Colonic mucosa (tissue), 4 donors: ENCODE results near the gene DMRT2. TPM values are rescaled to one million over a fixed set of nuclear protein-coding genes. Genes with fewer than 3 reads are reported as not detected.

ENCODE experiments used
- DNase-seq: peaks from one replicate; pipeline ENCODE4 v3.0.0-alpha.2; 2020
- H3K27ac ChIP-seq: fragments of 200-600 bp; one replicate; pipeline ENCODE4 v1.8.0; 2021
- H3K27me3 ChIP-seq: fragments of 200-600 bp; one replicate; pipeline ENCODE4 v1.8.0; 2021
- H3K36me3 ChIP-seq: fragments of 200-600 bp; one replicate; pipeline ENCODE4 v1.8.0; 2021
- H3K4me1 ChIP-seq: fragments of 200-600 bp; one replicate; pipeline ENCODE4 v1.8.0; 2021; ENCODE audit warnings: mild to moderate bottlenecking
- H3K4me3 ChIP-seq: fragments of 200-600 bp; one replicate; pipeline ENCODE4 v1.8.0; 2021
- H3K9ac ChIP-seq, 2 donors: one replicate each; pipeline ENCODE4 v1.7.0; 2013; ENCODE audit warnings: control low read depth in 2 of 2, low read depth in 2 of 2, low read length in 2 of 2
- H3K9me3 ChIP-seq: fragments of 200-600 bp; one replicate; pipeline ENCODE4 v1.8.0; 2021
- intact Hi-C: fragments of 100-400 bp; cut with DNase I; formaldehyde crosslinking; loops from one replicate; pipeline ENCODE4 v1.14.1; 2022
- total RNA-seq, 2 donors: library from RNA; stranded (reverse); fragmentation: NEBNext Ultra II Directional in 1 of 2; extraction: Animal tissue kit (Norgen Biotek cat#: 25700) in 1 of 2; gene quantifications; one replicate each; pipeline ENCODE4 v1.2.1, GENCODE V29; 2021
- TF ChIP-seq, protein P1 (sequence below): fragments of 200-600 bp; IDR thresholded peaks from one replicate; pipeline ENCODE4 v1.8.0; 2022; ENCODE audit warnings: antibody characterized with exemption, mild to moderate bottlenecking
- donor health status: healthy.
- donor health status: DM: no; HTN: no; CAD: no.
- donor health status: DM: no; HTN: no; CAD: no.

DMRT2 gene
- total RNA-seq, 2 donors from 2014 or later: 8.7 to 15.9 TPM

- H3K36me3 ChIP-seq: no peaks in the 10 kb centered on the region
- TF ChIP-seq, protein P1, sequence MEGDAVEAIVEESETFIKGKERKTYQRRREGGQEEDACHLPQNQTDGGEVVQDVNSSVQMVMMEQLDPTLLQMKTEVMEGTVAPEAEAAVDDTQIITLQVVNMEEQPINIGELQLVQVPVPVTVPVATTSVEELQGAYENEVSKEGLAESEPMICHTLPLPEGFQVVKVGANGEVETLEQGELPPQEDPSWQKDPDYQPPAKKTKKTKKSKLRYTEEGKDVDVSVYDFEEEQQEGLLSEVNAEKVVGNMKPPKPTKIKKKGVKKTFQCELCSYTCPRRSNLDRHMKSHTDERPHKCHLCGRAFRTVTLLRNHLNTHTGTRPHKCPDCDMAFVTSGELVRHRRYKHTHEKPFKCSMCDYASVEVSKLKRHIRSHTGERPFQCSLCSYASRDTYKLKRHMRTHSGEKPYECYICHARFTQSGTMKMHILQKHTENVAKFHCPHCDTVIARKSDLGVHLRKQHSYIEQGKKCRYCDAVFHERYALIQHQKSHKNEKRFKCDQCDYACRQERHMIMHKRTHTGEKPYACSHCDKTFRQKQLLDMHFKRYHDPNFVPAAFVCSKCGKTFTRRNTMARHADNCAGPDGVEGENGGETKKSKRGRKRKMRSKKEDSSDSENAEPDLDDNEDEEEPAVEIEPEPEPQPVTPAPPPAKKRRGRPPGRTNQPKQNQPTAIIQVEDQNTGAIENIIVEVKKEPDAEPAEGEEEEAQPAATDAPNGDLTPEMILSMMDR: no peak
Observed at GRCh38 chr9:1055166-1055565, 5.0 kb downstream of the DMRT2 start.

GRCh38 chr9:1057910-1058309 is 7.8 kb downstream of the DMRT2 start:
- no peak overlapping the region for H3K27ac ChIP-seq
- no peaks in the 10 kb centered on the region for H3K4me1 ChIP-seq
- no peaks in the 10 kb centered on the region for H3K36me3 ChIP-seq
- no peak overlapping the region for H3K4me3 ChIP-seq
- peaks cover 4% of the 10 kb centered on the region for H3K27me3 ChIP-seq
- no peaks in the 10 kb centered on the region for H3K9me3 ChIP-seq
- TF ChIP-seq, protein P1: no peak
- intact Hi-C loops: no loop called here
- no peak overlapping the region for H3K9ac ChIP-seq
- no peak for DNase-seq

More at GRCh38 chr9:1055166-1055565, 5.0 kb downstream of the DMRT2 start:
- H3K9me3 ChIP-seq: no peaks in the 10 kb centered on the region
- DNase-seq: no peak
- no peak overlapping the region for H3K9ac ChIP-seq
- no peak overlapping the region for H3K4me3 ChIP-seq
- no peak overlapping the region for H3K27ac ChIP-seq
- peaks cover 20% of the 10 kb centered on the region for H3K27me3 ChIP-seq
- intact Hi-C loops: no loop called here
- H3K4me1 ChIP-seq: no peaks in the 10 kb centered on the region

DNA sequence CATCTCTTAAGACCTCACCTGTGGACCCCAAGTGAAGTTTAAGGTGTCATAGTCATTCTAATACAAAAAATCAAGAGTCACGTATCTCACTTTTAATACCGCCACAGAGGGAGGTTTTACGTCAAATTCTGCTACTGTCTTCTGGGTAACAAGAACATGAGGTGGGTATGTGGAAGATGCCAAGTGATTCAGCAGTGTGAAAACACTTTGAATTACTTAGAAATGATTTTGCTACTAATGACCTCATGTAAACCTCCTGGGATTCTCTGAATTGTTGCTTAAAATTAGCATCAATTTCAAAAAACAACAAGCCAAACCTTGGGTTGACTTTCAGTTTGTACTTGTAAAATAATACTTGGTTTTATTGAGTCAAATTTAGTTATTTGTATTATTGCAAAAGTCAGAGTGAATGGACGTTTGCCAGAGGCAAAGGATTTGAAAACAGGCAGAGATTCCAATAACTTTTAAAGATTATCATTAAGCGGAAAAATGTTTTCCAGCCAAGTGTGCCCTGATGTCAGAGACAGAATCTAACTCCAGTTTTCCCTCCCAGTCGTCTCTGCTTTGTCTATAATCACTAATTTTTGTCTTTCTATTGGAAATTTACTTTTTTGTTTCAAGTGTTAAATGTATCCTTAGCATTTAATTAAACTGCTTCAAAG is 8.8 kb downstream of the DMRT2 start:
- no peak overlapping the region for H3K9ac ChIP-seq
- no peak overlapping the region for H3K27ac ChIP-seq
- H3K9me3 ChIP-seq: no peaks in the 10 kb centered on the region
- H3K36me3 ChIP-seq: no peaks in the 10 kb centered on the region
- no peak for DNase-seq
- H3K4me1 ChIP-seq: no peaks in the 10 kb centered on the region
- H3K27me3 ChIP-seq: no peaks in the 10 kb centered on the region
- TF ChIP-seq, protein P1: no peak
- intact Hi-C loops: no loop called here
- no peak overlapping the region for H3K4me3 ChIP-seq

DNA sequence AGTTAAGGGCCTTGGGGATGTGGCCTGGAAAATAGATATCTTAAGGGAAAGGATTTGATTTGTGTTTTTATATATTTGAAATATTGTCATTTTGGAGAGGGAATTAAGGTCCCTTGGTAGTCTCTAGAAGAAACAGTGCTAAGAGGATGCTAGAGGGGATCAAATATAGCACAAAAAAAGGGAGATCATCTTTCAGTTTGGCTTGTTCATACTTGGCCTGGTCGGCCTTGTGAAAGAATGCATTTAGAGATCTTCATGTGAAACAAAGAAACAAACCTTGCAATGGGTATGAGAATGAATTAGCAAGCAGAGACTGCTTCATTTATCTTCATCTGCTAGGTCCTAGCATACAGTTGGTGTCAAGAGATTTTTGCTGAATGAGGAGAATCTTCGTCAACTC is 15.0 kb downstream of the DMRT2 start:
- no peak overlapping the region for H3K4me3 ChIP-seq
- DNase-seq: no peak
- no peaks in the 10 kb centered on the region for H3K36me3 ChIP-seq
- no peaks in the 10 kb centered on the region for H3K27me3 ChIP-seq
- TF ChIP-seq, protein P1: no peak
- H3K4me1 ChIP-seq: no peaks in the 10 kb centered on the region
- intact Hi-C loops: no loop called here
- H3K9me3 ChIP-seq: no peaks in the 10 kb centered on the region
- H3K27ac ChIP-seq: no peak overlapping the region
- no peak overlapping the region for H3K9ac ChIP-seq

GRCh38 chr9:1070692-1071091 is 20.5 kb downstream of the DMRT2 start:
- Histone ChIP-seq H3K27ac (peak overlapping the region; percentile 80), H3K9ac (no peak overlapping the region), H3K27me3 (no peaks in the 10 kb centered on the region), H3K4me3 (no peak overlapping the region), H3K4me1 (no peaks in the 10 kb centered on the region), H3K36me3 (no peaks in the 10 kb centered on the region), H3K9me3 (no peaks in the 10 kb centered on the region)
- intact Hi-C loops: no loop called here
- DNase-seq: no peak
- TF ChIP-seq, protein P1: no peak
